ENCODE measurements around the gene CDH8. TPM values are rescaled to one million over a fixed set of nuclear protein-coding genes. Genes with fewer than 3 reads are reported as not detected.

CDH8 gene
- total RNA-seq, 1 experiment from 2014 or later, result not detected

DNA sequence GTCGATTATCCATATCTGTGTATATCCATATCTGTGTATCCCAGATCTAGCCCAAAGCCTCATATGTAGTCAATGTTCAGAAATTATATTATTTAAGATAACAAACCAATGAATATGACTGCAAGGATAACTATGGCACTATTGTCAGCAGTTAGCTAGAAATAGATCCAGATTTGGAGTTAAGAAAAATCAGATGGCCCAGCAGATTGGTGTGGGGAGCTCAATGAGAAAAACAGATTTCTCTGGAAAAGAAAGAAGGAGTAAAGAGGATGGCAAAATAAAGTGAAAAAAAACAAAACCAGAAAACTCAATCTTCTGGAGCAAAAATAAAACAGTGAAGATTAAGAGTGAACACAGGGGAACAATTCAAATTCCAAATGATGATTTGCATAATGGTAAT is 10.6 kb upstream of the CDH8 start:
- Mint-ChIP-seq H3K4me3 (ENCODE audit: low read depth, unreplicated experiment) (no peak overlapping the region), H3K4me1 (ENCODE audit: low read depth, unreplicated experiment) (no peaks in the 10 kb centered on the region), H3K36me3 (ENCODE audit: insufficient read depth, unreplicated experiment) (no peaks in the 10 kb centered on the region), H3K27me3 (ENCODE audit: unreplicated experiment) (no peaks in the 10 kb centered on the region), H3K9me3 (ENCODE audit: low read depth, unreplicated experiment) (peaks cover 6% of the 10 kb centered on the region), H3K27ac (ENCODE audit: unreplicated experiment) (no peak overlapping the region)
- DNase-seq, result no peak
- BruUV-seq (replicated peaks), result no TSS peak
- intact Hi-C loops (cut with micrococcal nuclease; ENCODE audit: unreplicated experiment), result no loop called here
- TF ChIP-seq CTCF (IDR thresholded peaks at IDR 0.05; ENCODE audit: unreplicated experiment), result no peak
- CTCF ChIA-PET, result no interaction called here

- H3K27me3 Mint-ChIP-seq (ENCODE audit: unreplicated experiment), result no peaks in the 10 kb centered on the region
These were observed 5.2 kb upstream of the CDH8 start for GRCh38 chr16:62041401-62041800.

GRCh38 chr16:62038646-62039045 is 2.4 kb upstream of the CDH8 start:
- no peaks in the 10 kb centered on the region for H3K27me3 Mint-ChIP-seq (ENCODE audit: unreplicated experiment)
- H3K9me3 Mint-ChIP-seq (ENCODE audit: low read depth, unreplicated experiment), result peaks cover 3% of the 10 kb centered on the region
- H3K36me3 Mint-ChIP-seq (ENCODE audit: insufficient read depth, unreplicated experiment), result no peaks in the 10 kb centered on the region
- no TSS peak for BruUV-seq (replicated peaks)
- intact Hi-C loops (cut with micrococcal nuclease; ENCODE audit: unreplicated experiment), result no loop called here
- no peak overlapping the region for H3K4me3 Mint-ChIP-seq (ENCODE audit: low read depth, unreplicated experiment)
- no peaks in the 10 kb centered on the region for H3K4me1 Mint-ChIP-seq (ENCODE audit: low read depth, unreplicated experiment)
- TF ChIP-seq CTCF (IDR thresholded peaks at IDR 0.05; ENCODE audit: unreplicated experiment), result no peak
- no peak for DNase-seq
- CTCF ChIA-PET, result no interaction called here
- H3K27ac Mint-ChIP-seq (ENCODE audit: unreplicated experiment), result no peak overlapping the region

More at GRCh38 chr16:62041401-62041800, 5.2 kb upstream of the CDH8 start:
- Mint-ChIP-seq H3K27ac (ENCODE audit: unreplicated experiment) (no peak overlapping the region), H3K36me3 (ENCODE audit: insufficient read depth, unreplicated experiment) (no peaks in the 10 kb centered on the region), H3K9me3 (ENCODE audit: low read depth, unreplicated experiment) (peaks cover 5% of the 10 kb centered on the region), H3K4me1 (ENCODE audit: low read depth, unreplicated experiment) (no peaks in the 10 kb centered on the region), H3K4me3 (ENCODE audit: low read depth, unreplicated experiment) (no peak overlapping the region)
- BruUV-seq (replicated peaks), result no TSS peak
- intact Hi-C loops (cut with micrococcal nuclease; ENCODE audit: unreplicated experiment), result no loop called here
- peak; percentile 3 for DNase-seq
- CTCF ChIA-PET, result no interaction called here
- TF ChIP-seq CTCF (IDR thresholded peaks at IDR 0.05; ENCODE audit: unreplicated experiment), result no peak

- no peaks in the 10 kb centered on the region for H3K27me3 Mint-ChIP-seq (ENCODE audit: unreplicated experiment)
- no peak for DNase-seq
- peaks cover 3% of the 10 kb centered on the region for H3K9me3 Mint-ChIP-seq (ENCODE audit: low read depth, unreplicated experiment)
- H3K4me3 Mint-ChIP-seq (ENCODE audit: low read depth, unreplicated experiment), result no peak overlapping the region
- BruUV-seq (replicated peaks), result no TSS peak
- H3K4me1 Mint-ChIP-seq (ENCODE audit: low read depth, unreplicated experiment), result no peaks in the 10 kb centered on the region
- H3K36me3 Mint-ChIP-seq (ENCODE audit: insufficient read depth, unreplicated experiment), result no peaks in the 10 kb centered on the region
- intact Hi-C loops (cut with micrococcal nuclease; ENCODE audit: unreplicated experiment), result no loop called here
- H3K27ac Mint-ChIP-seq (ENCODE audit: unreplicated experiment), result no peak overlapping the region
- CTCF ChIA-PET, result no interaction called here
- TF ChIP-seq CTCF (IDR thresholded peaks at IDR 0.05; ENCODE audit: unreplicated experiment), result no peak
These were observed 2.0 kb upstream of the CDH8 start for GRCh38 chr16:62038225-62038624.

DNA sequence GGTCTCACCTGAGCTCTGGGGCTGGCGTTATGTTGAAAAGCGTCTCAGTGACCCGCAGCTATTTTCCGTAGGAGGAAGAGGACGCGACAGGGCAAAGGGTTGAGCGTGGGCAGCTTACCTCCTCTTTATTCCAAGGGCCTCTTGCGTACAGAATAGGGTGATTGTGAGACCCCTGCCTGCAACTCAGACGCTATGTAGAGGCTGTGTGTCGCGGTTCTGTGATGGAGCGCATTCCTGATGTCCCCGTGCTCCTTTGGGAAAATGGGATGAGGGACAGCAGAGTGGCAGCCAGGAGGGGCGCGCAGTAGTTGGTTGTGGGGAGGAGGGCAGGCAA is 531 bp upstream of the CDH8 start:
- no peak for DNase-seq
- BruUV-seq (replicated peaks), result no TSS peak
- H3K27me3 Mint-ChIP-seq (ENCODE audit: unreplicated experiment), result no peaks in the 10 kb centered on the region
- H3K36me3 Mint-ChIP-seq (ENCODE audit: insufficient read depth, unreplicated experiment), result no peaks in the 10 kb centered on the region
- intact Hi-C loops (cut with micrococcal nuclease; ENCODE audit: unreplicated experiment), result no loop called here
- H3K27ac Mint-ChIP-seq (ENCODE audit: unreplicated experiment), result no peak overlapping the region
- CTCF ChIA-PET, result no interaction called here
- H3K4me3 Mint-ChIP-seq (ENCODE audit: low read depth, unreplicated experiment), result no peak overlapping the region
- no peaks in the 10 kb centered on the region for H3K4me1 Mint-ChIP-seq (ENCODE audit: low read depth, unreplicated experiment)
- no peak for TF ChIP-seq CTCF (IDR thresholded peaks at IDR 0.05; ENCODE audit: unreplicated experiment)
- H3K9me3 Mint-ChIP-seq (ENCODE audit: low read depth, unreplicated experiment), result peaks cover 3% of the 10 kb centered on the region

All from Calu3 (cell line).